HEK293T (cell line): ENCODE measurements around the gene SULT1C2.

Experiments used
- ARNT ChIP-seq: fragments of 450-650 bp; IDR thresholded peaks from 2 replicates; pipeline ENCODE4 v1.6.1; 2017; ENCODE audit warnings: mild to moderate bottlenecking
- BHLHE40 ChIP-seq: fragments of 450-650 bp; IDR thresholded peaks from 2 replicates; pipeline ENCODE4 v1.6.1; 2016; ENCODE audit warnings: mild to moderate bottlenecking, moderate library complexity, borderline replicate concordance
- CTBP1 ChIP-seq: fragments of 450-650 bp; IDR thresholded peaks from 2 replicates; pipeline ENCODE4 v1.6.1; 2016; ENCODE audit warnings: borderline replicate concordance
- FOXA1 ChIP-seq: fragments of 450-650 bp; IDR thresholded peaks from 2 replicates; pipeline ENCODE4 v1.6.1; 2016; ENCODE audit warnings: mild to moderate bottlenecking
- FOXM1 ChIP-seq: fragments of 450-650 bp; IDR thresholded peaks from 2 replicates; pipeline ENCODE4 v1.6.1; 2017; ENCODE audit warnings: mild to moderate bottlenecking, borderline replicate concordance
- HDGF ChIP-seq: fragments of 450-650 bp; IDR thresholded peaks from 2 replicates; pipeline ENCODE4 v1.6.1; 2017; ENCODE audit warnings: antibody characterized with exemption, borderline replicate concordance
- L3MBTL2 ChIP-seq: fragments of 450-650 bp; conservative IDR thresholded peaks from 2 replicates; pipeline ENCODE4 v1.6.1; 2016; ENCODE audit warnings: mild to moderate bottlenecking
- PKNOX1 ChIP-seq: fragments of 450-650 bp; IDR thresholded peaks from 2 replicates; pipeline ENCODE4 v1.6.1; 2016
- SP1 ChIP-seq: fragments of 450-650 bp; IDR thresholded peaks from 2 replicates; pipeline ENCODE4 v1.6.1; 2017
- TARDBP ChIP-seq: fragments of 450-650 bp; IDR thresholded peaks from 2 replicates; pipeline ENCODE4 v1.6.1; 2016
- ZNF384 ChIP-seq: fragments of 450-650 bp; IDR thresholded peaks from 2 replicates; pipeline ENCODE4 v1.6.1; 2016

GRCh38 chr2:108320326-108320922, 31.7 kb downstream of the SULT1C2 start:
- TF ChIP-seq FOXA1 (no peak), CTBP1 (no peak), SP1 (no peak), PKNOX1 (no peak), ZNF384 (no peak), BHLHE40 (no peak), FOXM1 (no peak), ARNT (no peak), HDGF (no peak), TARDBP (no peak), L3MBTL2 (no peak)
